GM19043 (cell line): ENCODE results near the gene C16orf90.
"Not testable (repeated sequence)": the region's sequence is repeated elsewhere in the genome, so short reads cannot be mapped to it uniquely, and the experiment has no call there.

Source experiments
- ATAC-seq: cut with Tn5 transposase; IDR thresholded peaks from one replicate; pipeline ENCODE4 v1.9.1; 2021; ENCODE audit warnings: low read depth; ENCODE audit not compliant: unreplicated experiment

C16orf90 gene

DNA sequence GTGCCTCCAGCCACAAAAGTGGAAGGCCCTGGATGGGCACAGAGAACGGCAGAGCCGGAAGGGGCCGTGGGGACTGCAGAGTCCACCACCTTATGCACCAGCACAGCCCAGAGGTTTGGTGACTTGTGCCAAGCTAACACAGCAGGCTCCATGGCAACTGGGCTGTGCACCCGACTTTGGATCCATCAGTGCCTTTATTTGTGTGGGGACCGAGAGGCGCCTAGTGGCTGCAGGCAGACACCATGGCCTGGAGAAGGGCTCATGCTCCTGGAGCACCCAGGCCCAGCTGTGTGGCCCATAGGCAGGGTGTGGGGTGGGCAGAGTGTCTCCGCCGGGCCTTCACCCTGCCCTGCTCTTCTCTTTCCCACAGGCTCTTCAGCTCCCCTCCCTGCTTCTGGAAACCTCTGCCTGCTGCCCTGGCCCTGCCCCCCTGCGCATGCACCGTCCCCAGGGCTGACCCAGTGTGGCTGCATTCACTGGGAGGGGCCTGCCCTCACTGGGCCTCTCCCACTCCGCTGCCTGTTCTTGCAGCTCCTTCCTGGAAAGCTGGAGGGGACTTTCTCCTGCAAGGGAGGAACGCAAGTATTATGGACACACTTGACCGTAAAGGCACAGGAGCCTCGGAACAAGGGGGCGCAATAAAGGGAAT is 10.1 kb downstream of the C16orf90 start:
- no peak for ATAC-seq

DNA sequence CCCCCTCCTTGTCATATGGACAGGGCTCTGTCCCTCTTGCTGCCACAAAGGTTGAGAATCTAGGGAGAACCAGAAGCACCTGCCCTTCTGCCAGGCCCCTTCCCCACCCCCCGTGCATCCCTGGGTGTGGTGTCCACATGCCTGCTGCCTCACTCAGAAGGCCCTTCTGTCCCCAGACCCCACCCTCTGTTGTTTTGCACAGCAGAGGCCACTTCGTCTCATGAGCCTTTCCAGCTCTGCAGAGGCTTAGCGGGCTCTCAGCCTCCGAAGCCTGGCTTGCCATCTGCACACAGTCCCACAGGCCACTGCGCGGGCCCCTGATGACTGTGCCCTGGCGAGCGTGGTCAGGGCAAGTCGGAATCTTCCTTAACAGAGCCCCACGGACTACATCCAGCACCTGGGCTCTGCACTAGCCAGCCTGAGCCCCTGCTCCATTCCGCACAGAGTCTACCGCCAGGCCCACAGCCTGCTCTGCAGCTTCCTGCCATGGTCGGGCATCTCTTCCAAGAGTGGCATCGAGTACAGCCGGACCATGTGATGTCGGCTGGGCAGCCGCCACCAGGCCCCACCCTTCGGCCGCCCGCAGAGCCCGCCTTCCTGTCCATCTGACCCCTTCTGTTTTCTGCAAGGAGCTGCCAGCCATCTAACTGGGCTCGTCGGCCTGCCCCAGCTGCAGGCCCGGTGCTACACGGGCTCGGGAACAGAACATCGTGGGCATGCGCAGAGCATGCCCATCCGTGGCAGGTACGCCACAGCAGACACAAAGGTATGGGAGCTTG is 10.8 kb downstream of the C16orf90 start:
- ATAC-seq, result no peak

DNA sequence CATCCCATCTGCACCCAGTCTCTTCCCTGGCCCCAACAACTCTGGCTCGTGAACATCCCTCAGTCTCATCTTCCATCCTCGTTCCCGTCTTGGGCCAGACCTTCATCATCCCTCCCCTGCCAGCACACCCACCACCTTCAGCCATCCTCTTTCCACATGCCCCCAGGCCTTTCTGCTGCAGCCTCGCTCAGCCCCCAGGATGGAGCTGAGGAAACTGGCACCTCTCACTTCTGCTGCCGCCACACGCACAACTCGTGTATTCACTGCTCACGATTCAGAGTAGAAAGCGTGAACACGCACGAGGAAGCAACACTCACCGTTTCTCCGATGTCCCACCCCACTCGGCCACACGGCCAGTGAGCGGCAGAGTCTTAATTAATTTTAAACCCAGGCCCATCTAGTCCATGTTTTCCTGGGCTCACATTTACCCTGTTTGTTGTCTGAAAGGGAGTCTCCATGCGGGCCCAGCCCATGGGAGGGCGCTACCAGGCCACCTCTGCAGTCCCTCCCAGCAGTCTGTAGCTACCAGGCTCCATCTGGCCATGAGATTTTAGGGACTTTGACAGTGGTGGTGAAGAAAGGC is 12.5 kb downstream of the C16orf90 start:
- no peak for ATAC-seq

DNA sequence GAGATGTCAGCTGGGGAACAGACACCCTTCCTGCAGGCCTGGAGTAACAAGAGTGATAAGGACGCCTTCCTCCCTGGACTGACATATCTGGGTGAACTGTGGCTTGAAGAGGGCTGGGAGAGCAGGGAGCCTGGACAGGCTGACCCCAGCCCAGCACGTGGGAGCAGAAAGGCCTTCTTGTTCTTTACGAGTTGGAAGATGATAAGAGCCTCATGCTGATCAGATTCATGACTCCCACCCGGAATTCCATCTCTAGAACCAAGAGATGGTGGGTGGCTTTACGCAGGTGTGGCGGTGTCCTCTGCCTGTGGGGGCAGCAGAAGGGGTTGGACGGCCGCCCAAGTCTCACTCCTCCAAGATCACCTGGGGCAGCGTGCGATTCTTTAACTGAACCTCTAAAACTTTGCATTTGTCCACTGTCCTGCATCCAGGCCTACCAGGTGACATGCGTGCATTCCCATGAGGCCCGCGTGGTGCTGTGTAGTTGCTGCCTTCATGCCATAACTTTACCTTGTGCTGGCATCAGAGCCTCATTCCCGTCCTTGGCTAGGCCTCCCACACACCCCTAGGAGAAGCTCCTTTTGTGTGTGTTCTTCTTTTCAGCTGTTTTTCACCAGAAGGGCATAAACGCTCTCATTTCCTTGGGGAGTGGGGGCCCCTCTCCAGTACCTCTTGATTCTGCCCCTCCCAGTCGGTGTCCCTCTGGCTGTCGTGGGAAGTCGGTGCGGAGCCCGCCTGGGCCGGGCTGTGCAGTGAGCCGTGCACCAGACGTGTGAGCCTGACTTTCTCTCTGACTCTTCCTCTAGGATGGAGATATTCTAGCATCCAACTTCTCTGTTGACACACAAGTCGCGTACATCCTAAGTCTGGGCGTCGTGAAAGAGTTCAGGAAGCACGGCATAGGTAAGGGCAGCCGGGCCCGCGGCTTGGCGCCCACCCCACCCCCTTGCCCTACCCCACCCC is 13.3 kb downstream of the C16orf90 start:
- no peak for ATAC-seq

DNA sequence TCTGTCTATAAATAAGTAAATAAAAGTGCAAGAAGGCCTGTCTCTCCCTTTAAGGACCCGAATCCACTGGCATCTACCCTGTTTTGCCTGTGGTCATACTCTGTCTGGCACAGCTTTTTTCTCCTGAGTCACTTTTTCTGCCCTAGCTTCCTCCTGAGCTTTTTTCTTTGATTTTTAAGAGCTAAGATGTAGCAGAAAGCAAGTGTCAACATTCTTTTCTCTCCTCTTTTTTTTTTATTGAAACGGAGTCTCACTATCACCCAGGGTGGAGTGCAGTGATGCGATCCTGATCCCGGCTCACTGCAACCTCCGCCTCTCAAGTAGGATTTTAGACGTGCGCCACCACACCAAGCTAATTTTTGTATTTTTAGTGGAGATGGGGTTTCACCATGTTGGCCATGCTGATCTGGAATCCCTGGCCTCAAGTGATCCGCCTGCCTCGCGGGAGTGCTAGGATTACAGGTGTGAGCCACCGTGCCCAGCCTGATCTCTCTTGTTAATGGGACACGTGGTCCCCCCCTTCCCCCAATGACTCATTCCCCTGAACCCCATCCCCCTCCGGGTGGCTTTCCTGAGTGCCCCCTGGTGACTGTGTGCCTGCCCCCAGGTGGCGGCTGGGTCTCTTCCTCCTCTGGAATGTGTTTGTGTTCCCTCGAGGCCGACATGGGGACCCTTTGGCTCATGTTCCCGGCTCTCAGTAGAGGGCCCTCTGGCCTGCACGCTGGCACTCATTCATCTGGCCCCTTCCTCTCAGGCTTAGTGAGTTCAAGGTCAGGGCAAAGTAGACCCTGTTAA is 14.2 kb downstream of the C16orf90 start:
- ATAC-seq, result no peak

DNA sequence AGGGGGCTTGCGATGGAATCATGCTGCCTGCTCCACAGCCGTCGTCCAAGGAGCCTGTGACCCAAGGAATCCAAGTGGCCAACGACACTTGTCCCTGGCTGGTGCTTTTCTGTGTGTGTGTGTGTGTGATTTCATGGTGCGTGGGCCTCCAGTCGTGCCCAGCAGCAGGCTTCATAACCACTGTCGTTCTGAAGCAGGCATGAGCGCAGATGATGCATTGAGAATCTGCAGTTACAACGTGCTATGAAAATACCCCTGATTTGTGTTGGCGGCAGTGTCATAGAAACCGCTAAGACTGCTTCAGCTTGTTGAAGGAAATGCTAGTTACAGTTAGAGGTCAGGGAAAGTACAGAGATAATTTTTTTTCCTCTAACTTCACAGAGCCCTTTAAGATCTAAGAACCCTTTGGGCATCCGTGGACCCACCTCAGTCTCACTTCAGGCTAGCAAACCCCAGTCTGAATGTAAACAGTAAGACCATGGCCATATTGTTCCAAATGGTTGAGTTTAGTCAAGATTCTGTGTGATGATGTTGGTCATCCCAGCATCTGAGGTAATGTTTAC is 15.6 kb downstream of the C16orf90 start:
- no peak for ATAC-seq

DNA sequence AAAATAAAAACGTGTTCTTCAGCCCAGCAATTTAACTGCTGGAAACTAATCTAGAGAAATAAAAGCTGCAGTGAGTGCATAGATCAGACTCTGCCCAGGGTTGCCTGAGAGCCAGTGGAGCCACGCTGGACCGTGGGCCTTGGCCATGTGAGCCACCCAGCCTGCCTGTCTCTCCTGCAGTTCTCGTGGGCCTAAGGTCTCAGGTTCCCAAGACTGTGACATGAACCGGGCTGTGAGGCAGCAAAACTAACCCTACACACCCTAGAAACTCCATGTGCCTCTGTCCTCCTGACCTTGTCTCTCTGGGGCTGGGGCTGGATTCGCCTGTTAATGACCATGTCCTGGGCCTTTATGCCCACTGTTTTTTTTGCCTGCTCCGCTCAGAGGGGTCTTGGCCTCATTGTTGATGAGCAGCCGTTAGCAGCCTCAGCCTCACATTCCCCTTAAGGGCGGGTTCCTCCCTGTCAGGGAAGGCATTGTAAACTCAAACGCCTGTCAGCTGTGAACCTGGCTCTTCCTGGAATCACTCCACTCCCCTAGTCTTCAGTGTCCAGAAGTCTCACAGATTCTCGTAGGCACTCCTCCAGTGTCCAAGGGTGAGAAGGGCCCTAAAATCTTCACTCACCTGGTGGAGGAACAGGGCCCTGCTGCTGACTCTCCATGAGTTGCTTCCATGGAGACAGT is 16.9 kb downstream of the C16orf90 start:
- no peak for ATAC-seq

DNA sequence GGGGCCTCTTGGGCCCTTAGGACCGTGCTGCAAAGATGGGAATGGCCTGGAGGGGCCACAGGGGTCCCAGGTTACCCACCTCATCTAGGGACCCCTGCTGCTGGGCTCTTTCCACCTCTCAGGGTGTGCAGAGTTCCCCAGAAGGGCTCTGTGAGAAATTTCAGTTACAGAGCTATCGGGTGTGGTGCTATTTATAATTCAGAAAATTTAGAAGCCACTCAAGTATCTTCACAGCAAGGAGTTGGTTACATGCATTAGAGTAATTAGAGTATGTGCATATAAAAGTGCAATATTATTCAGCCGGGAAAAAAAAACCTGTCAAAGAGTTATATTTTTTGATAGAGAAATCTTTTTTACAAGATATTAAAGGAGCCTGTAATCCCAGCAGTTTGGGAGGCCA is 18.9 kb downstream of the C16orf90 start:
- no peak for ATAC-seq

DNA sequence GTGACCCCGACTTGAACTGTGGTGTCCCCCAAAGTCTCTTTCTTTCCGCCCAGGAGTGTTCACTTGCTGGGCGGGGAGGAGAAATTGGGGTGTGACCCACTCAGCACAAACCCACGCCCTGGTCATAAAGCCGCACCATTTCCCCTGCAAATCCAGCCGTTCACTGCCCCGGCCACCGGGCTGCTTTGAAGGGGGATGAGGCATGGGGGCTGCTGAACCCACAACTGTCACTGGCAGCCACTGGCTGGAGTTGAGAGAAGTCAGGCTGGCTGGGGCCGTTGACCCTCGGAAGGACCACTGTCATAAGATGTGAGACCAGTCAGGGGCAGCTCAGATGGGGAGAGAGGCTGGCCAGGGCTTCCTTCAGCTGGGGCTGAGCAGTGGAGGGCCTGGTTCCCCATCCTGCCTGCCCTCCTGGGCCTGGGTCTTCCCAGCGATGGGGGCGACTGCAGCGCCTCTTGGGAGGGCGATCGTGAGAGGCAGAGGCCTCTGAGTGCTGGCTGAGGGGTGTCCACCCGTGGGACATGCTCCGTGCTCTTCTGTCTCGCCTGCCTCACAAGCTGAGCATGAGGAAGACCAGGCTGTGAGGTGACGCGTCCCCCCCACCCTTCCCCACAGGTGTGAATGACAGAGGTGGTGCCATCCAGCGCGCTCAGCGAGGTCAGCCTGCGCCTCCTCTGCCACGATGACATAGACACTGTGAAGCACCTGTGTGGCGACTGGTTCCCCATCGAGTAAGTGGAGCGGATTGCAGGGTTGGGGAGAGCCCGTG is 19.5 kb downstream of the C16orf90 start:
- ATAC-seq, result no peak

DNA sequence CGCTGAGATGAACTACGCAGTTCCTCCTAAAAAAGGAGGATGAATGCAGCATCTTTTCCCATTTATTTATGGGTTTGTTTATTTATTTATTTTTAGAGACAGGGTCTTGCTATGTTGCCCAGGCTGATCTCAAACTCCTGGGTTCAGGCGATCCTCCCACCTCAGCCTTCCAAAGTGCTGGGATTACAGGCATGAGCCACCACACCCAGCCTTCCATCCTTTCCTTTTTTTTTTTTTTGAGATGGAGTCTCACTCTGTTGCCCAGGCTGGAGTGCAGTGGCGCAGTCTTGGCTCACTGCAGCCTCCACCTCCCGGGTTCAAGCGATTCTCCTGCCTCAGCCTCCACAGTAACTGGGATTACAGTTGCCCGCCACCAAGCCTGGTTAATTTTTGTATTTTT is 20.4 kb downstream of the C16orf90 start:
- not testable (repeated sequence) for ATAC-seq

DNA sequence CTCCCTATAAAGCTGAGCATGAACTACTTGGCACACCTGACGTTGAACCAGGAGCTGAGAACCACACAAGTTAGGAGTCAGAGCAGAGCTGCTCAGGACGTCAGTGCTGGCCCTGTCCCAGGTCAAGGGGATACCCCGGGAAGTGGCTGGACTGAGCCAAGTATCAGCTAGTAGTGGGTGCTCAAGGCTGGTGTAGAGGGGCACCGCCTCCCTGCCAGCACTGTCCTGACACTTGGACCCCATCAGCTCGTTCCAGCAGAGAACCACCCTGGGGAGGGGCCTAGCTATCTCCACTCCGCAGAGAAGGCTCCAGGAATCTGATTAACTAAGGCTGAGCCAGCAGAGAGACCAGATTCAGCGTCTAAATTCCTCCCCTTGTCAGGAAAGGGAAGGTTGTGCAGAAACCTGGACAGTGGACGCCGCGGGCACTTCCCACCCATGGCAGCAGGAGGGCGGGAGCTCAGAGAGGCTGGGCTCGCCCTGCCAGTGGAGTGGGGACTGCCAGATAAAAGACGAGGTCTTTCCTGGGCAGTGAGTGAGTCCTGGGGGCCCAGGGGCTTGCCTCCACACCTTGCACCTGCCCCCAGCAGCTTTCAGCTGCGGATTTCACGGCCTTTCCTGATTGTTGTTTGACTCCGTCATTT is 21.0 kb downstream of the C16orf90 start:
- no peak for ATAC-seq

DNA sequence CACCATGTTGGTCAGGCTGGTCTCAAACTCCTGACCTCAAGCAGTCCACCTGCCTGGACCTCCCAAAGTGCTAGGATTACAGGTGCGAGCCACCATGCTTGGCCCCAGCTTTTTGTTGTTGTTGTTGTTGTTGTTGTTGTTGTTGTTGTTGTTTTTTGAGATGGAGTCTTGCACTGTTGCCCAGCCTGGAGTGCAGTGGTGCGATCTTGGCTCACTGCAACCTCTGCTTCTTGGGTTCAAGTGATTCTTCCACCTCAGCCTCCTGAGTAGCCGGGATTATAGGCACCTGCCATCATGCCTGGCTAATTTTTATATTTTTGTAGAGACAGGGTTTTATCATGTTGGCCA is 21.7 kb downstream of the C16orf90 start:
- ATAC-seq, result not testable (repeated sequence)

DNA sequence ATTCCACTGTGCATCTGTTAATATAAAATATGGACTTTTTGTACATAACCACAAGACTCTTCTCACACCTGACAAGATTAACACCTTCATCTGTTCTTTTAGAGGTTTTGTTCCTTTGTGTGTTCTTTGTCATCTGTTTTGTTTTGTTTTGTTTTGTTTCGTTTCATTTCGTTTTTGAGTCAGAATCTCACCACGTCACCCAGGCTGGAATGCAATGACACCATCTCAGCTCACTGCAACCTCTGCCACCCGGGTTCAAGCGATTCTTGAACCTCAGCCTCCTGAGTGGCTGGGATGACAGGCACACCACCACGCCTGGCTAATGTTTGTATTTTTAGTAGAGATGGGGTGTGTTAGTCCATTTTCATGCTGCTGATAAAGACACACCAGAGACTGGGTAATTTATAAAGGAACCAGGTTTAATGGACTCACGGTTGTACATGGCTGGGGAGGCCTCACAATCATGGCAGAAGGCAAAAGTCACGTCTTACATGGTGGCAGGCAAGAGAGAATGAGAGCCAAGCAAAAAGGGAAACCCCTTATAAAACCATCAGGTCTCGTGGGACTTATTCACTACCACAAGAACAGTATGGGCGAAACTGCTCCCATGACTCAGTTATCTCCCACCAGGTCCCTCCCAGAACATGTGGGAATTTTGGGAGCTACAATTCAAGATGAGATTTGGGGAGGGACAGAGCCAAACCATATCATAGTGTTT is 22.3 kb downstream of the C16orf90 start:
- no peak for ATAC-seq

DNA sequence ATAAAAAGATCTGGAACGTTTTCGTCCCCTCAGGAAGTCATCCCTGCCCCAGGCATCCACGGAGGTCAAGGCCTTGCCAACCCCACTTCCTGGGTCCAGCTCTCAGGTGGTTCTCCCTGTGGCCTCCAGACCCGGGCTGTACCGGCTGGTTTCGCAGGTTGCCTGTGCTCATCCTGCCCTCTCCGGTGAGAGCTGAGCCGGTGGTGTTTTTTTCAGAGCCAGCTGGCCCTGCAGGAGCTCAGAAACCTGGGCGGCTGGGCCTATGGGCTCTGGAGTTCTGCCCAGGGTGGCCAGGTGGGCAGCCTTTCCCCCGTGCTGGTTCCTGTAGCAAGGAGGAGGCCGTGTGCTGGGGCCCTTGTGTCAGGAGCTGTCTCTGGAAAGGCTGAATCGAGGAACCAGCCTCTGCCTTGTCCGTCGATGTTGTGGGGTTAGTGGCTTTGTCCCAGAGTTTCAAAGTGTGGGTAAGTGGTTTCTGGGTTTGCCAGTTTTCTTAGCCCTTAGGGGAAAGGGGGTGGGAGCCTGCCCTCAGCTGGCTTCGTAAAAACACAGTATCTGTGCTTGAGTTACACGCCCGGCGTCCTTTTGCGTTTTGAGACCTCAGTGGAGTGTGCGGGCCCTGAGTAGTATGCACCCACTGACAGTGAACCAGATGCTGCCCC is 23.6 kb downstream of the C16orf90 start:
- no peak for ATAC-seq

DNA sequence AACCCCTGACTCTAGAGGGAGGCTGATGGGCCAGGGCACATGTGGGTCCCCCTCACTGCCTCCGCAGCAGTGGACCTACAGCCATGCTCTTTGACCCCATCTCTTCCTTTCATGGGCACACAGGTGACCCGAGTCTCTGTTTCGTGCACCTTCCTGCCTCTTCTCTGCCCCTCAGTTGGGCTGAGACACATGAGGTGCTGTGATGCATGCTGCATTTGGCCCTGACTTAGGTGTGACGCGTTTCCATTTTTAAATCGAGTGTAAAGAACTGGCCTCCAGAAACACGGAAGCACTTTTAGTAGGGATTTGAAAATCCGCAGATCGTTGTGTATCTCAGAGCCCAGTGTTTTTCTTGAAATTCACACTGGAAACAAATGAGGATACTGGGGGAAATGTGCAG is 24.6 kb downstream of the C16orf90 start:
- no peak for ATAC-seq

DNA sequence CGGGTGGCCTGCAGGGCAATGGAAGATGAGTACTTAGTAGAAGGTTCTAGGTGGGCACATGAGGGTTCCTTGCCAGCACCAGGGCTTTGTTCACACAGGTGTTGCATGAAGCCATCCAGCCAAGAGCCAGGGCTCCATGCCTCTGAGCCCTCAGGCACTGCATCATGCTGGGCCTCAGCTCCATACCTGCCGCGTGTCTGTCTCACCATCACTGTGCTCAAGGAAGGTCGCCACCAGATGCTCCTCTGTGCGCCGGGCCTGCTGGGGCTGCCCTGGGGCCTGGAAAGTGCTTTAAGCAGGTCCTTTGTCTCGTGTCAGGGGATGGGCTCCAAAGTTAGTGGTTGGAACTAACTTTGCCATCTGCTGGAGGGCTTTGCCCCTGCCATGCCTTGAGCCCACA is 25.6 kb downstream of the C16orf90 start:
- ATAC-seq, result no peak

DNA sequence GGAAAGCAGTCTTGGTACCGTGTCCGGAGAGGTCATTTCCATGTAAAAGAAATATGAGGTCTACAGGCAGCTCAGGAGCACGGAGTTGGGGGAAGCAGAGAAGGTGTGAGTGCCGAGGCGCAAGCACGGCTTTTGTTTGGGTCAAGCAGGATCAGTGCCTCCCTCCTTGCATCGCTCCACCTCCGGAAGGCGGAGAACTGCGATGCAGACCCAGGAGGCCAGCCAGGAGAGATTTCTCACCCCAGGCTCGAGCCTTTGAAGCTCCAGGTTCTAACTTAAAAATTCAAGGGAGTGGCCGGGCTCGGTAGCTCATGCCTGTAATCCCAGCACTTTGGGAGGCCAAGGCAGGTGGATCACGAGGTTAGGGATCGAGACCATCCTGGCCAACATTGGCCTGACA is 26.8 kb downstream of the C16orf90 start:
- ATAC-seq, result no peak
